K562 (cell line): Measurements from ENCODE around the gene LEO1. TPM values are rescaled to one million over a fixed set of nuclear protein-coding genes. Genes with fewer than 3 reads are reported as not detected.

Experiments
- ATAC-seq: fragments of 200-7000 bp; cut with Tn5 transposase; 3 replicates; pipeline ENCODE4 v1.9.1; 2020; ENCODE audit warnings: moderate library complexity
- BruUV-seq: library from RNA; stranded (reverse); fragments of 400-500 nt; replicated peaks from 2 replicates; lab custom pipeline; 2021; lab: Mats Ljungman, UMichigan
- CTCF ChIA-PET: fragments of 300-600 bp; formaldehyde crosslinking; extraction: SDS; loops from one replicate; lab custom pipeline; 2021; ENCODE audit warnings: low intra/inter-chr PET ratio; lab: Yijun Ruan, JAX
- POLR2A ChIA-PET: fragments of 300-600, 350-650 bp; sonication (Branson Sonifier 250); formaldehyde crosslinking; extraction: SDS; loops from one replicate; lab custom pipeline; 2021; ENCODE audit warnings: antibody characterized with exemption, inconsistent platforms; lab: Yijun Ruan, JAX
- DNase-seq, 4 experiments: peaks; one replicate each; pipeline versions ENCODE4 v3.0.0 to v3.0.0-alpha.2; 2011 to 2018; ENCODE audit warnings: low spot score in 3 of 4, mixed read lengths in 3 of 4; ENCODE audit errors: extremely low read depth in 1 of 4
- FAIRE-seq: peaks from 2 replicates; lab custom pipeline; 2011; peaks lifted over from hg19 to GRCh38; lab: Jason Lieb, UNC
- H2AFZ ChIP-seq: 2 replicates; pipeline ENCODE4 v1.6.0; 2011; ENCODE audit warnings: low read depth, low read length, control low read depth, inconsistent platforms
- H3K27ac ChIP-seq: fragments of 200-600 bp; 3 replicates; pipeline ENCODE4 v1.8.0; 2011; ENCODE audit warnings: low read depth, mild to moderate bottlenecking, control low read depth, inconsistent platforms, low read length, moderate library complexity, mixed read lengths; ENCODE audit errors: extremely low read depth
- H3K27me3 ChIP-seq, 2 experiments: fragments of 300-600 bp in 1 of 2; 2 replicates in 1 of 2; 3 replicates in 1 of 2; pipeline versions ENCODE4 v1.6.0 to v1.8.0; 2011; ENCODE audit warnings: inconsistent platforms in 2 of 2, low read length in 2 of 2, mild to moderate bottlenecking in 1 of 2, mixed read lengths in 1 of 2, moderate library complexity in 1 of 2; ENCODE audit not compliant: control insufficient read depth in 2 of 2, insufficient read depth in 2 of 2
- H3K36me3 ChIP-seq: fragments of 300-600 bp; 3 replicates; pipeline ENCODE4 v1.8.0; 2011; ENCODE audit warnings: mild to moderate bottlenecking, low read length, inconsistent platforms; ENCODE audit not compliant: control insufficient read depth, insufficient read depth
- H3K4me1 ChIP-seq, 2 experiments: fragments of 200-600 bp in 1 of 2; replicated peaks in 1 of 2; 2 replicates in 1 of 2; 3 replicates in 1 of 2; pipeline versions ENCODE4 v1.5.1 to v1.8.0; 2011; ENCODE audit warnings: inconsistent platforms in 2 of 2, low read length in 2 of 2, mild to moderate bottlenecking in 1 of 2, mixed read lengths in 1 of 2, moderate library complexity in 1 of 2; ENCODE audit not compliant: control insufficient read depth in 2 of 2, insufficient read depth in 2 of 2
- H3K4me2 ChIP-seq: 2 replicates; pipeline ENCODE4 v1.6.1; 2011; ENCODE audit warnings: low read length, control low read depth, inconsistent platforms, mixed read lengths; ENCODE audit not compliant: insufficient read depth
- H3K4me3 ChIP-seq: fragments of 200-600 bp; sonication (generic), shearing (Covaris generic); 2 replicates; pipeline ENCODE4 v1.5.1; 2016; ENCODE audit warnings: control low read depth, inconsistent platforms
- H3K79me2 ChIP-seq: fragments of 200-600 bp; 3 replicates; pipeline ENCODE4 v1.8.0; 2011; ENCODE audit warnings: low read length, inconsistent platforms; ENCODE audit not compliant: control insufficient read depth, insufficient read depth
- H3K9ac ChIP-seq, 2 experiments: 2 replicates each; pipeline versions ENCODE4 v1.6.0 to v1.6.1; 2011; ENCODE audit warnings: low read depth in 2 of 2, low read length in 2 of 2, control low read depth in 1 of 2, inconsistent platforms in 1 of 2, mild to moderate bottlenecking in 1 of 2, mixed read lengths in 1 of 2; ENCODE audit not compliant: insufficient read depth in 1 of 2
- H3K9me1 ChIP-seq: one replicate; pipeline ENCODE4 v1.6.0; 2011; ENCODE audit warnings: inconsistent platforms, mild to moderate bottlenecking, low read length, moderate library complexity; ENCODE audit not compliant: control insufficient read depth, insufficient read depth
- H3K9me3 ChIP-seq: replicated peaks from 2 replicates; pipeline ENCODE4 v1.5.1; 2011; ENCODE audit warnings: low read depth, low read length, inconsistent platforms; ENCODE audit not compliant: control insufficient read depth, insufficient read depth
- H4K20me1 ChIP-seq: replicated peaks from 2 replicates; pipeline ENCODE4 v1.6.1; 2011; ENCODE audit warnings: low read length, inconsistent platforms, mixed read lengths; ENCODE audit not compliant: control insufficient read depth, insufficient read depth
- DACH1 ChIP-seq: fragments of 450-650 bp; IDR thresholded peaks from 2 replicates; pipeline ENCODE4 v1.6.1; 2018; ENCODE audit not compliant: partially characterized antibody
- EHMT2 ChIP-seq: fragments of 450-650 bp; IDR thresholded peaks from 2 replicates; pipeline ENCODE4 v1.6.1; 2018; ENCODE audit warnings: antibody characterized with exemption
- KDM1A ChIP-seq, 2 experiments: fragments of 450-650 bp; IDR thresholded peaks; 2 replicates each; pipeline ENCODE4 v1.6.1; 2016; ENCODE audit warnings: mild to moderate bottlenecking in 2 of 2
- PCBP1 ChIP-seq: fragments of 200-400 bp; formaldehyde crosslinking; IDR thresholded peaks from 2 replicates; pipeline ENCODE4 v1.6.1; 2018; ENCODE audit warnings: mild to moderate bottlenecking, low read depth, low read length; ENCODE audit not compliant: poor library complexity, severe bottlenecking
- POU5F1 ChIP-seq: fragments of 150-350 bp; IDR thresholded peaks from 2 replicates; pipeline ENCODE4 v1.6.1; 2014; ENCODE audit warnings: borderline replicate concordance, low read length, low read depth, mild to moderate bottlenecking; ENCODE audit not compliant: partially characterized antibody
- SMAD3 ChIP-seq: fragments of 450-650 bp; formaldehyde crosslinking; conservative IDR thresholded peaks from 2 replicates; pipeline ENCODE4 v1.4.0; 2020; ENCODE audit warnings: mild to moderate bottlenecking
- ZBTB1 ChIP-seq: sonication (generic); formaldehyde crosslinking; IDR thresholded peaks from 2 replicates; pipeline ENCODE4 v1.8.1; 2023; ENCODE audit warnings: missing genetic modification reagents, low read depth, mild to moderate bottlenecking, borderline replicate concordance
- WGBS: fragments of 100-300 bp; shearing (Covaris generic); methylation state at CpG from one replicate; pipeline ENCODE4 v1.1.6; 2016; ENCODE audit warnings: low coverage, mixed read lengths; ENCODE audit not compliant: insufficient coverage; ENCODE audit errors: missing lambda C conversion rate; 5-methylcytosine and 5-hydroxymethylcytosine counted together
- in situ Hi-C: fragments of 300-500 bp; cut with MboI; formaldehyde crosslinking; loops from 4 replicates; pipeline ENCODE4 v1.15.0; 2018; ENCODE audit warnings: inconsistent platforms, mixed read lengths
- intact Hi-C: fragments of 100-400 bp; cut with micrococcal nuclease; formaldehyde crosslinking; loops from 2 replicates; pipeline ENCODE4 v1.14.2; 2022
- polyA plus RNA-seq, 8 experiments: library from polyadenylated mRNA; depleted of rRNA in 4 of 8; stranded (reverse) in 5 of 8; unstranded in 3 of 8; fragments of >200 nt; fragmentation: Nextera tagmentation in 2 of 8; fragmentation: Illumina TruSeq in 1 of 8; extraction: Ambion mirVana in 2 of 8; extraction: Trizol in 1 of 8; gene quantifications; 2 replicates each; pipeline versions ENCODE4 v1.2.1 to v1.2.3, GENCODE V29; 2011 to 2014; ENCODE audit warnings: inconsistent platforms in 1 of 8, missing spikeins in 1 of 8
- total RNA-seq, 7 experiments: library from RNA; depleted of rRNA in 6 of 7; stranded (reverse); fragments of >200 nt in 6 of 7; fragmentation: Illumina TruSeq in 2 of 7; extraction: Trizol in 2 of 7; gene quantifications; 2 replicates each; pipeline versions ENCODE4 v1.2.1 to v1.2.3, GENCODE V29; 2011 to 2021; ENCODE audit warnings: low replicate concordance in 1 of 7
- TF ChIP-seq, protein P1 (sequence below): fragments of 450-650 bp; IDR thresholded peaks from 2 replicates; pipeline ENCODE4 v1.6.1; 2017; ENCODE audit warnings: antibody characterized with exemption, mild to moderate bottlenecking
- TF ChIP-seq, protein P2 (sequence below): fragments of 450-650 bp; IDR thresholded peaks from 2 replicates; pipeline ENCODE4 v1.6.1; 2016; ENCODE audit warnings: antibody characterized with exemption

The LEO1 gene
- total and polyA plus RNA-seq, 9 of the 15 experiments (the other 6 are each of a cell fraction or from before 2014, with no cell fraction given), result 8.4 to 48.3 (median 37.9) TPM

DNA sequence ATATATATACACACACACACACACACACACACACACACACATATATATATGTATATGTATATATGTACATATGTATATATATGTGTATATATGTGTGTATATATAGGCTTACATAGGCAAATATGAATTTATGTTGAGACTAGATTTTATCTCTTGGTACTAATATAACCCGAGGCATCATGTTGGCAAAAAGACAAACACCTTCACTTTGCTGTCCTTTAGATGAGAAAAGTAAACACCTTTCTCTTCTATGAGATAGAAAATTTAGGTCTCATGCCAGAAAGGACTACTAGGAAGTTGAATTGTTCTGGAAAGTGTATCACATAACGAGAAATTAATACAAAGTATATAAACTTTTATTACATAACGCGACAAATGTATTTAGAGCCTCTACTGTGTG, 19.6 kb upstream of the LEO1 start:
- WGBS, result 62% methylated on average over 4 of the region's 4 CpGs
- no peak overlapping the region for H3K4me2 ChIP-seq
- no peaks in the 10 kb centered on the region for H3K9me3 ChIP-seq
- H3K36me3 ChIP-seq, result no peaks in the 10 kb centered on the region
- intact Hi-C loops, result no loop called here
- H3K27ac ChIP-seq, result no peak overlapping the region
- CTCF ChIA-PET, result no interaction called here
- no peak overlapping the region for H2AFZ ChIP-seq
- in situ Hi-C loops, result no loop called here
- POLR2A ChIA-PET, result no interaction called here
- no peak overlapping the region for H3K9ac ChIP-seq
- no peaks in the 10 kb centered on the region; a peak in 1 of 5 replicates for H3K4me1 ChIP-seq
- H4K20me1 ChIP-seq, result no peaks in the 10 kb centered on the region
- DNase-seq, result no peak
- no peaks in the 10 kb centered on the region for H3K27me3 ChIP-seq
- ATAC-seq, result no peak
- no peak for FAIRE-seq
- no peaks in the 10 kb centered on the region for H3K9me1 ChIP-seq
- no TSS peak for BruUV-seq
- no peaks in the 10 kb centered on the region for H3K79me2 ChIP-seq
- no peak overlapping the region for H3K4me3 ChIP-seq
- no peak for TF ChIP-seq ZBTB1 (CRISPR knock-in tag)
- TF ChIP-seq POU5F1, result no peak
- TF ChIP-seq, protein P1, sequence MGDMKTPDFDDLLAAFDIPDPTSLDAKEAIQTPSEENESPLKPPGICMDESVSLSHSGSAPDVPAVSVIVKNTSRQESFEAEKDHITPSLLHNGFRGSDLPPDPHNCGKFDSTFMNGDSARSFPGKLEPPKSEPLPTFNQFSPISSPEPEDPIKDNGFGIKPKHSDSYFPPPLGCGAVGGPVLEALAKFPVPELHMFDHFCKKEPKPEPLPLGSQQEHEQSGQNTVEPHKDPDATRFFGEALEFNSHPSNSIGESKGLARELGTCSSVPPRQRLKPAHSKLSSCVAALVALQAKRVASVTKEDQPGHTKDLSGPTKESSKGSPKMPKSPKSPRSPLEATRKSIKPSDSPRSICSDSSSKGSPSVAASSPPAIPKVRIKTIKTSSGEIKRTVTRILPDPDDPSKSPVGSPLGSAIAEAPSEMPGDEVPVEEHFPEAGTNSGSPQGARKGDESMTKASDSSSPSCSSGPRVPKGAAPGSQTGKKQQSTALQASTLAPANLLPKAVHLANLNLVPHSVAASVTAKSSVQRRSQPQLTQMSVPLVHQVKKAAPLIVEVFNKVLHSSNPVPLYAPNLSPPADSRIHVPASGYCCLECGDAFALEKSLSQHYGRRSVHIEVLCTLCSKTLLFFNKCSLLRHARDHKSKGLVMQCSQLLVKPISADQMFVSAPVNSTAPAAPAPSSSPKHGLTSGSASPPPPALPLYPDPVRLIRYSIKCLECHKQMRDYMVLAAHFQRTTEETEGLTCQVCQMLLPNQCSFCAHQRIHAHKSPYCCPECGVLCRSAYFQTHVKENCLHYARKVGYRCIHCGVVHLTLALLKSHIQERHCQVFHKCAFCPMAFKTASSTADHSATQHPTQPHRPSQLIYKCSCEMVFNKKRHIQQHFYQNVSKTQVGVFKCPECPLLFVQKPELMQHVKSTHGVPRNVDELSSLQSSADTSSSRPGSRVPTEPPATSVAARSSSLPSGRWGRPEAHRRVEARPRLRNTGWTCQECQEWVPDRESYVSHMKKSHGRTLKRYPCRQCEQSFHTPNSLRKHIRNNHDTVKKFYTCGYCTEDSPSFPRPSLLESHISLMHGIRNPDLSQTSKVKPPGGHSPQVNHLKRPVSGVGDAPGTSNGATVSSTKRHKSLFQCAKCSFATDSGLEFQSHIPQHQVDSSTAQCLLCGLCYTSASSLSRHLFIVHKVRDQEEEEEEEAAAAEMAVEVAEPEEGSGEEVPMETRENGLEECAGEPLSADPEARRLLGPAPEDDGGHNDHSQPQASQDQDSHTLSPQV, result no peak
- TF ChIP-seq, protein P2, sequence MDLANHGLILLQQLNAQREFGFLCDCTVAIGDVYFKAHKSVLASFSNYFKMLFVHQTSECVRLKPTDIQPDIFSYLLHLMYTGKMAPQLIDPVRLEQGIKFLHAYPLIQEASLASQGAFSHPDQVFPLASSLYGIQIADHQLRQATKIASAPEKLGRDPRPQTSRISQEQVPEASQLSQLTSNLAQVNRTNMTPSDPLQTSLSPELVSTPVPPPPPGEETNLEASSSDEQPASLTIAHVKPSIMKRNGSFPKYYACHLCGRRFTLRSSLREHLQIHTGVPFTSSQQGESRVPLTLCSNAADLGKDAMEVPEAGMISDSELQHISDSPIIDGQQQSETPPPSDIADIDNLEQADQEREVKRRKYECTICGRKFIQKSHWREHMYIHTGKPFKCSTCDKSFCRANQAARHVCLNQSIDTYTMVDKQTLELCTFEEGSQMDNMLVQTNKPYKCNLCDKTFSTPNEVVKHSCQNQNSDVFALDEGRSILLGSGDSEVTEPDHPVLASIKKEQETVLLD, result no peak
- TF ChIP-seq DACH1, result no peak
- TF ChIP-seq PCBP1, result no peak
- TF ChIP-seq KDM1A (IDR thresholded peaks at IDR 0.05), result no peak
- no peak for TF ChIP-seq EHMT2
- no peak for TF ChIP-seq SMAD3 (CRISPR knock-in tag)
